HepG2 (cell line): ENCODE measurements around the gene HSDL1. TPM values are rescaled to one million over a fixed set of nuclear protein-coding genes. Genes with fewer than 3 reads are reported as not detected.

ENCODE experiments used
- ATAC-seq: fragments of 200-7000 bp; cut with Tn5 transposase; 3 replicates; pipeline ENCODE4 v1.9.1; 2020; ENCODE audit warnings: mild to moderate bottlenecking, moderate library complexity
- BruUV-seq: library from RNA; stranded (reverse); fragments of 400-500 nt; replicated peaks from 2 replicates; lab custom pipeline; 2021; lab: Mats Ljungman, UMichigan
- CTCF ChIA-PET: fragments of 300-600 bp; formaldehyde crosslinking; extraction: SDS; loops from one replicate; lab custom pipeline; 2021; ENCODE audit warnings: low total read pairs, inconsistent platforms, low intra/inter-chr PET ratio; lab: Yijun Ruan, JAX
- POLR2A ChIA-PET: fragments of 350-600 bp; sonication (Branson Sonifier 250); formaldehyde crosslinking; loops from one replicate; lab custom pipeline; 2020; ENCODE audit warnings: antibody characterized with exemption, inconsistent platforms; lab: Yijun Ruan, JAX
- DNase-seq: peaks from one replicate; pipeline ENCODE4 v3.0.0-alpha.2; 2015; ENCODE audit warnings: low spot score
- FAIRE-seq: peaks from 3 replicates; lab custom pipeline; 2011; peaks lifted over from hg19 to GRCh38; lab: Jason Lieb, UNC
- H2AFZ ChIP-seq: one replicate; pipeline ENCODE4 v1.6.1; 2011; ENCODE audit warnings: low read length, inconsistent platforms
- H3K27ac ChIP-seq: fragments of 300-600 bp; 3 replicates; pipeline ENCODE4 v1.8.0; 2011; ENCODE audit warnings: mixed run types, mild to moderate bottlenecking, mixed read lengths, low read length, inconsistent platforms; ENCODE audit not compliant: insufficient read depth; ENCODE audit errors: extremely low read length
- H3K27me3 ChIP-seq, 2 experiments: fragments of 200-600 bp in 1 of 2; 2 replicates in 1 of 2; 3 replicates in 1 of 2; pipeline versions ENCODE4 v1.6.0 to v1.8.0; 2011; ENCODE audit warnings: low read length in 2 of 2, mild to moderate bottlenecking in 2 of 2, moderate library complexity in 2 of 2, inconsistent platforms in 1 of 2; ENCODE audit not compliant: insufficient read depth in 2 of 2, control insufficient read depth in 1 of 2
- H3K36me3 ChIP-seq, 2 experiments: fragments of 200-600 bp in 1 of 2; replicated peaks in 1 of 2; 2 replicates in 1 of 2; 3 replicates in 1 of 2; pipeline versions ENCODE4 v1.5.1 to v1.8.0; 2011; ENCODE audit warnings: low read length in 2 of 2, inconsistent platforms in 1 of 2; ENCODE audit not compliant: insufficient read depth in 2 of 2, control insufficient read depth in 1 of 2
- H3K4me1 ChIP-seq: 2 replicates; pipeline ENCODE4 v1.5.1; 2012; ENCODE audit warnings: low read length, inconsistent platforms; ENCODE audit not compliant: insufficient read depth
- H3K4me2 ChIP-seq: 2 replicates; pipeline ENCODE4 v1.6.0; 2011; ENCODE audit warnings: low read depth, low read length, inconsistent platforms
- H3K4me3 ChIP-seq, 3 experiments: fragments of 200-600 bp in 1 of 3; sonication (generic), shearing (Covaris generic) in 1 of 3; replicated peaks in 1 of 3; 2 replicates each; pipeline ENCODE4 v1.5.1; 2011 to 2016; ENCODE audit warnings: low read length in 3 of 3, inconsistent platforms in 2 of 3, low read depth in 2 of 3, mild to moderate bottlenecking in 2 of 3, control low read depth in 1 of 3, mixed read lengths in 1 of 3; ENCODE audit not compliant: insufficient read depth in 1 of 3
- H3K79me2 ChIP-seq: one replicate; pipeline ENCODE4 v1.6.1; 2011; ENCODE audit warnings: low read length, inconsistent platforms; ENCODE audit not compliant: insufficient read depth
- H3K9ac ChIP-seq: 2 replicates; pipeline ENCODE4 v1.6.0; 2011; ENCODE audit warnings: mild to moderate bottlenecking, low read depth, low read length, inconsistent platforms; ENCODE audit not compliant: insufficient read depth
- H3K9me3 ChIP-seq: 2 replicates; pipeline ENCODE4 v1.5.1; 2012; ENCODE audit warnings: mild to moderate bottlenecking, low read length
- H4K20me1 ChIP-seq: 2 replicates; pipeline ENCODE4 v1.6.0; 2011; ENCODE audit warnings: inconsistent platforms, mild to moderate bottlenecking, low read length, moderate library complexity; ENCODE audit not compliant: insufficient read depth
- EHMT2 ChIP-seq: fragments of 200-600 bp; sonication (generic); IDR thresholded peaks from 2 replicates; pipeline ENCODE4 v1.7.0; 2017; ENCODE audit warnings: antibody characterized with exemption, low read depth, low read length, borderline replicate concordance
- GATA4 ChIP-seq: sonication (generic); IDR thresholded peaks from 2 replicates; pipeline ENCODE4 v1.6.1; 2016; ENCODE audit warnings: antibody characterized with exemption, low read depth, borderline replicate concordance
- KAT8 ChIP-seq: IDR thresholded peaks from 2 replicates; pipeline ENCODE4 v1.6.1; 2016; ENCODE audit warnings: missing genetic modification reagents, missing compliant biosample characterization
- LRRFIP1 ChIP-seq: sonication (generic); formaldehyde crosslinking; conservative IDR thresholded peaks from 2 replicates; pipeline ENCODE4 v1.4.0; 2020; ENCODE audit warnings: missing genetic modification reagents
- MTF1 ChIP-seq: sonication (generic); formaldehyde crosslinking; IDR thresholded peaks from 2 replicates; pipeline ENCODE4 v1.5.0; 2020; ENCODE audit warnings: missing genetic modification reagents
- PCBP2 ChIP-seq: fragments of 200-400 bp; formaldehyde crosslinking; optimal IDR thresholded peaks from 2 replicates; pipeline ENCODE3; 2018; ENCODE audit warnings: low read length, low read depth; ENCODE audit not compliant: poor library complexity, severe bottlenecking
- PHF20 ChIP-seq: sonication (generic); formaldehyde crosslinking; IDR thresholded peaks from 2 replicates; pipeline ENCODE4 v1.5.0; 2020; ENCODE audit warnings: mild to moderate bottlenecking, missing genetic modification reagents
- U2AF1 ChIP-seq: fragments of 200-400 bp; formaldehyde crosslinking; optimal IDR thresholded peaks from 2 replicates; pipeline ENCODE3; 2017; ENCODE audit warnings: mild to moderate bottlenecking, low read depth, low read length
- ZNF18 ChIP-seq: sonication (generic); formaldehyde crosslinking; IDR thresholded peaks from 2 replicates; pipeline ENCODE4 v1.8.0; 2022; ENCODE audit warnings: mild to moderate bottlenecking, missing genetic modification reagents; ENCODE audit not compliant: insufficient replicate concordance
- ZNF263 ChIP-seq: sonication (generic); formaldehyde crosslinking; IDR thresholded peaks from 2 replicates; pipeline ENCODE4 v1.4.0; 2020; ENCODE audit warnings: missing genetic modification reagents
- ZNF333 ChIP-seq: sonication (generic); formaldehyde crosslinking; IDR thresholded peaks from 2 replicates; pipeline ENCODE4 v1.4.0; 2020; ENCODE audit warnings: mild to moderate bottlenecking, missing genetic modification reagents, borderline replicate concordance
- ZNF44 ChIP-seq: sonication (generic); formaldehyde crosslinking; IDR thresholded peaks from 2 replicates; pipeline ENCODE4 v1.5.1; 2020; ENCODE audit warnings: mild to moderate bottlenecking, missing genetic modification reagents
- ZNF768 ChIP-seq: sonication (generic); formaldehyde crosslinking; IDR thresholded peaks from 2 replicates; pipeline ENCODE4 v1.4.0; 2020; ENCODE audit warnings: missing genetic modification reagents
- WGBS: methylation state at CpG from one replicate; pipeline ENCODE4 v1.1.6; 2017; ENCODE audit warnings: low lambda C conversion rate; 5-methylcytosine and 5-hydroxymethylcytosine counted together
- in situ Hi-C: cut with HindIII; loops from 2 replicates; pipeline ENCODE4 v1.10.0; 2017; ENCODE audit warnings: low pct_unique_long_range_greater_than_20kb; ENCODE audit not compliant: extremely low pct_ligation_motif_present
- intact Hi-C: fragments of 100-400 bp; cut with micrococcal nuclease; formaldehyde crosslinking; loops from one replicate; pipeline ENCODE4 v1.10.0; 2022; ENCODE audit not compliant: unreplicated experiment
- polyA plus RNA-seq, 8 experiments: library from polyadenylated mRNA; depleted of rRNA in 3 of 8; stranded (reverse) in 7 of 8; unstranded in 1 of 8; fragments of >200 nt; fragmentation: Illumina TruSeq in 4 of 8; extraction: Trizol in 4 of 8; gene quantifications; 2 replicates each; pipeline versions ENCODE4 v1.2.1 to v1.2.3, GENCODE V29; 2011 to 2016; ENCODE audit warnings: low read depth in 4 of 8, missing spikeins in 1 of 8, mixed read lengths in 1 of 8; ENCODE audit not compliant: insufficient read depth in 1 of 8
- total RNA-seq, 5 experiments: library from RNA; depleted of rRNA; stranded (reverse); fragments of >200 nt; fragmentation: Illumina TruSeq; extraction: Trizol; gene quantifications; 2 replicates each; pipeline ENCODE4 v1.2.3, GENCODE V29; 2016; ENCODE audit warnings: low read depth in 1 of 5
- TF ChIP-seq, protein P1 (sequence below): sonication (generic); formaldehyde crosslinking; IDR thresholded peaks from 2 replicates; pipeline ENCODE4 v1.4.0; 2020; ENCODE audit warnings: missing genetic modification reagents, borderline replicate concordance

HSDL1 gene
- total and polyA plus RNA-seq, 2 of the 13 experiments (the other 11 are each of a cell fraction or from before 2014, with no cell fraction given) = 49.2 to 49.7 TPM

GRCh38 chr16:84090211-84090610, 54.8 kb downstream of the HSDL1 start:
- Histone ChIP-seq H2AFZ (no peak overlapping the region), H3K36me3 (peaks cover 37 to 91% of the 10 kb centered on the region in 2 experiments), H3K9ac (no peak overlapping the region), H3K27ac (no peak overlapping the region), H4K20me1 (peaks cover 2% of the 10 kb centered on the region; the same call in 1 of the 2 replicates), H3K27me3 (no peaks in the 10 kb centered on the region), H3K79me2 (no peaks in the 10 kb centered on the region), H3K4me2 (no peak overlapping the region), H3K9me3 (no peaks in the 10 kb centered on the region), H3K4me3 (no peak overlapping the region), H3K4me1 (no peaks in the 10 kb centered on the region)
- WGBS = 96% methylated on average over 9 of the region's 9 CpGs
- FAIRE-seq = no peak
- in situ Hi-C loops = no loop called here
- no peak for DNase-seq
- intact Hi-C loops = no loop called here
- no peak for ATAC-seq
- CTCF ChIA-PET = no interaction called here
- TF ChIP-seq EHMT2 = no peak
- TF ChIP-seq ZNF44 (CRISPR knock-in tag) = no peak
- TF ChIP-seq KAT8 (CRISPR knock-in tag) = no peak
- TF ChIP-seq PCBP2 = no peak
- TF ChIP-seq, protein P1, sequence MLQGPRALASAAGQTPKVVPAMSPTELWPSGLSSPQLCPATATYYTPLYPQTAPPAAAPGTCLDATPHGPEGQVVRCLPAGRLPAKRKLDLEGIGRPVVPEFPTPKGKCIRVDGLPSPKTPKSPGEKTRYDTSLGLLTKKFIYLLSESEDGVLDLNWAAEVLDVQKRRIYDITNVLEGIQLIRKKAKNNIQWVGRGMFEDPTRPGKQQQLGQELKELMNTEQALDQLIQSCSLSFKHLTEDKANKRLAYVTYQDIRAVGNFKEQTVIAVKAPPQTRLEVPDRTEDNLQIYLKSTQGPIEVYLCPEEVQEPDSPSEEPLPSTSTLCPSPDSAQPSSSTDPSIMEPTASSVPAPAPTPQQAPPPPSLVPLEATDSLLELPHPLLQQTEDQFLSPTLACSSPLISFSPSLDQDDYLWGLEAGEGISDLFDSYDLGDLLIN (CRISPR knock-in tag) = no peak
- no peak for TF ChIP-seq ZNF263 (CRISPR knock-in tag)
- TF ChIP-seq MTF1 (CRISPR knock-in tag) = no peak
- TF ChIP-seq ZNF18 (CRISPR knock-in tag) = no peak
- no peak for TF ChIP-seq ZNF333 (CRISPR knock-in tag)
- no peak for TF ChIP-seq U2AF1
- TF ChIP-seq LRRFIP1 (CRISPR knock-in tag) = no peak
- TF ChIP-seq ZNF768 (CRISPR knock-in tag) = no peak
- TF ChIP-seq PHF20 = no peak
- no peak for TF ChIP-seq GATA4
- no TSS peak for BruUV-seq
- POLR2A ChIA-PET = interaction anchor here (1.1 kb wide), 1 partner anchor 55 kb away, joined by 3 read pairs; the partner anchor contains the start of genes DNAAF1 and HSDL1
